Trophoblast cell (in vitro differentiated cells and primary cell): ENCODE data around the gene PTPN6.

Experiments
- DNase-seq, 2 donors: peaks; one replicate each; pipeline ENCODE4 v3.0.0-alpha.2; 2016
- H2AFZ ChIP-seq: 2 replicates; pipeline ENCODE4 v1.6.1; 2013; ENCODE audit warnings: low read length, moderate library complexity, mild to moderate bottlenecking; ENCODE audit not compliant: insufficient read depth, poor library complexity
- H2AK5ac ChIP-seq: 2 replicates; pipeline ENCODE4 v1.6.1; 2013; ENCODE audit warnings: mild to moderate bottlenecking, low read length
- H2BK120ac ChIP-seq: 2 replicates; pipeline ENCODE4 v1.6.1; 2013; ENCODE audit warnings: low read length, mild to moderate bottlenecking, moderate library complexity; ENCODE audit not compliant: insufficient read depth, poor library complexity
- H2BK12ac ChIP-seq: 2 replicates; pipeline ENCODE4 v1.6.1; 2013; ENCODE audit warnings: mild to moderate bottlenecking, low read length, moderate library complexity
- H2BK5ac ChIP-seq: 2 replicates; pipeline ENCODE4 v1.6.1; 2013; ENCODE audit warnings: low read length, low read depth, moderate library complexity, mild to moderate bottlenecking; ENCODE audit not compliant: poor library complexity
- H3K14ac ChIP-seq: 2 replicates; pipeline ENCODE4 v1.6.1; 2013; ENCODE audit warnings: mild to moderate bottlenecking, low read length
- H3K18ac ChIP-seq: 2 replicates; pipeline ENCODE4 v1.6.1; 2013; ENCODE audit warnings: mild to moderate bottlenecking, low read length
- H3K23ac ChIP-seq: 2 replicates; pipeline ENCODE4 v1.6.1; 2013; ENCODE audit warnings: low read length
- H3K27ac ChIP-seq: 2 replicates; pipeline ENCODE4 v1.5.1; 2013; ENCODE audit warnings: low read depth, mild to moderate bottlenecking, inconsistent platforms, low read length, moderate library complexity
- H3K27me3 ChIP-seq: 2 replicates; pipeline ENCODE4 v1.6.1; 2013; ENCODE audit warnings: inconsistent platforms, mild to moderate bottlenecking, low read length, moderate library complexity; ENCODE audit not compliant: insufficient read depth
- H3K36me3 ChIP-seq, 2 experiments: 1 replicate in 1 of 2; 2 replicates in 1 of 2; pipeline ENCODE4 v1.6.1; 2013; ENCODE audit warnings: low read length in 2 of 2, mild to moderate bottlenecking in 2 of 2, moderate library complexity in 1 of 2; ENCODE audit not compliant: insufficient read depth in 2 of 2, control insufficient read depth in 1 of 2
- H3K4ac ChIP-seq: 2 replicates; pipeline ENCODE4 v1.6.1; 2013; ENCODE audit warnings: low read depth, mild to moderate bottlenecking, low read length, moderate library complexity
- H3K4me1 ChIP-seq, 2 experiments: 1 replicate in 1 of 2; 2 replicates in 1 of 2; pipeline ENCODE4 v1.6.1; 2013; ENCODE audit warnings: low read length in 2 of 2, mild to moderate bottlenecking in 2 of 2, moderate library complexity in 1 of 2; ENCODE audit not compliant: insufficient read depth in 2 of 2, control insufficient read depth in 1 of 2
- H3K4me2 ChIP-seq: 2 replicates; pipeline ENCODE4 v1.6.1; 2013; ENCODE audit warnings: inconsistent platforms, mild to moderate bottlenecking, low read length, moderate library complexity
- H3K4me3 ChIP-seq: 2 replicates; pipeline ENCODE4 v1.5.1; 2013; ENCODE audit warnings: mild to moderate bottlenecking, low read depth, low read length, inconsistent platforms
- H3K79me1 ChIP-seq: one replicate; pipeline ENCODE4 v1.6.1; 2013; ENCODE audit warnings: low read length
- H3K79me2 ChIP-seq: 2 replicates; pipeline ENCODE4 v1.6.1; 2013; ENCODE audit warnings: low read length, mild to moderate bottlenecking; ENCODE audit not compliant: control insufficient read depth, insufficient read depth, poor library complexity
- H3K9ac ChIP-seq: 2 replicates; pipeline ENCODE4 v1.6.1; 2013; ENCODE audit warnings: mild to moderate bottlenecking, low read length
- H3K9me3 ChIP-seq: 2 replicates; pipeline ENCODE4 v1.6.1; 2013; ENCODE audit warnings: low read depth, mild to moderate bottlenecking, control low read depth, inconsistent platforms, low read length; ENCODE audit not compliant: insufficient read depth
- H4K12ac ChIP-seq: 2 replicates; pipeline ENCODE4 v1.6.1; 2013; ENCODE audit warnings: low read depth, mild to moderate bottlenecking, low read length, moderate library complexity
- H4K8ac ChIP-seq: 2 replicates; pipeline ENCODE4 v1.6.1; 2013; ENCODE audit warnings: low read depth, mild to moderate bottlenecking, low read length, moderate library complexity
- H4K91ac ChIP-seq: one replicate; pipeline ENCODE4 v1.6.1; 2013; ENCODE audit warnings: low read depth, mild to moderate bottlenecking, low read length, moderate library complexity
- WGBS: extraction: QIAGEN DNeasy Blood & Tissue Kit; methylation state at CpG from one replicate; pipeline ENCODE4 v1.1.7; 2013; ENCODE audit warnings: missing lambda C conversion rate; ENCODE audit not compliant: insufficient read length, insufficient coverage; ENCODE audit errors: extremely low coverage; 5-methylcytosine and 5-hydroxymethylcytosine counted together

The PTPN6 gene

GRCh38 chr12:6923003-6923732 lies 28.0 kb upstream of the PTPN6 start:
- Histone ChIP-seq H2BK120ac (no peak overlapping the region), H4K8ac (no peak overlapping the region), H3K23ac (no peak overlapping the region), H4K91ac (no peak overlapping the region), H3K4me1 (peaks cover 24 to 28% of the 10 kb centered on the region in 2 experiments), H2AK5ac (no peak overlapping the region), H3K18ac (no peak overlapping the region), H3K36me3 (no peaks in the 10 kb centered on the region), H3K14ac (no peak overlapping the region), H2BK12ac (no peak overlapping the region), H3K27me3 (no peaks in the 10 kb centered on the region), H3K79me1 (peaks cover 24% of the 10 kb centered on the region), H3K9me3 (no peaks in the 10 kb centered on the region), H3K27ac (no peak overlapping the region), H2BK5ac (no peak overlapping the region), H3K4me3 (no peak overlapping the region), H3K4me2 (no peak overlapping the region), H3K79me2 (peaks cover 12% of the 10 kb centered on the region), H4K12ac (no peak overlapping the region), H2AFZ (no peak overlapping the region), H3K4ac (no peak overlapping the region), H3K9ac (no peak overlapping the region)
- no CpG with 5 or more reads among the region's 10 CpGs for WGBS
- no peak for DNase-seq

GRCh38 chr12:6923851-6924250 lies 27.3 kb upstream of the PTPN6 start:
- Histone ChIP-seq H3K79me1 (peaks cover 30% of the 10 kb centered on the region), H3K9ac (no peak overlapping the region), H3K36me3 (no peaks in the 10 kb centered on the region), H3K4ac (no peak overlapping the region), H3K14ac (no peak overlapping the region), H2AFZ (no peak overlapping the region), H3K18ac (no peak overlapping the region), H3K9me3 (no peaks in the 10 kb centered on the region), H3K79me2 (peaks cover 18% of the 10 kb centered on the region), H3K27me3 (no peaks in the 10 kb centered on the region), H4K91ac (no peak overlapping the region), H2BK12ac (no peak overlapping the region), H4K8ac (no peak overlapping the region), H2BK120ac (no peak overlapping the region), H4K12ac (no peak overlapping the region), H3K4me1 (peaks cover 24 to 28% of the 10 kb centered on the region in 2 experiments), H2AK5ac (no peak overlapping the region), H2BK5ac (no peak overlapping the region), H3K23ac (no peak overlapping the region), H3K4me3 (no peak overlapping the region), H3K4me2 (no peak overlapping the region), H3K27ac (no peak overlapping the region)
- no CpG with 5 or more reads among the region's 6 CpGs for WGBS
- no peak for DNase-seq

GRCh38 chr12:6925239-6925539 lies 26.0 kb upstream of the PTPN6 start:
- H3K4me2 ChIP-seq, result peak overlapping the region; percentile 36
- peak overlapping the region; percentile 90 for H3K27ac ChIP-seq
- H3K4me3 ChIP-seq, result no peak overlapping the region
- H2AK5ac ChIP-seq, result peak overlapping the region; percentile 85
- H2BK12ac ChIP-seq, result peak overlapping the region; percentile 58
- H3K36me3 ChIP-seq, result no peaks in the 10 kb centered on the region
- H3K79me2 ChIP-seq, result peaks cover 30% of the 10 kb centered on the region
- peak overlapping the region; percentile 63 for H4K91ac ChIP-seq
- no CpG with 5 or more reads among the region's 1 CpG for WGBS
- H3K79me1 ChIP-seq, result peaks cover 35% of the 10 kb centered on the region
- H3K18ac ChIP-seq, result peak overlapping the region; percentile 77
- no peaks in the 10 kb centered on the region for H3K27me3 ChIP-seq
- H3K14ac ChIP-seq, result peak overlapping the region; percentile 45
- no peaks in the 10 kb centered on the region for H3K9me3 ChIP-seq
- H2BK120ac ChIP-seq, result peak overlapping the region; percentile 71
- H2AFZ ChIP-seq, result peak overlapping the region; percentile 26
- DNase-seq, result no peak
- H3K4ac ChIP-seq, result peak overlapping the region; percentile 27
- H3K23ac ChIP-seq, result no peak overlapping the region
- H3K9ac ChIP-seq, result no peak overlapping the region
- peak overlapping the region; percentile 23 for H4K12ac ChIP-seq
- peak overlapping the region; percentile 76 for H4K8ac ChIP-seq
- peaks cover 33 to 39% of the 10 kb centered on the region in 2 experiments for H3K4me1 ChIP-seq
- H2BK5ac ChIP-seq, result peak overlapping the region; percentile 78

- Histone ChIP-seq H3K4me1 (peaks cover 34 to 39% of the 10 kb centered on the region in 2 experiments), H3K9me3 (no peaks in the 10 kb centered on the region), H2AK5ac (peak overlapping the region; percentile 85), H3K4ac (peak overlapping the region; percentile 1), H3K27me3 (no peaks in the 10 kb centered on the region), H3K14ac (peak overlapping the region; percentile 70), H4K91ac (peak overlapping the region; percentile 63), H3K23ac (no peak overlapping the region), H2AFZ (peak overlapping the region; percentile 38), H3K36me3 (no peaks in the 10 kb centered on the region), H4K8ac (peak overlapping the region; percentile 76), H3K79me1 (peaks cover 35% of the 10 kb centered on the region), H3K4me2 (peak overlapping the region; percentile 86), H3K4me3 (peak overlapping the region; percentile 16), H3K18ac (peak overlapping the region; percentile 77), H3K79me2 (peaks cover 30% of the 10 kb centered on the region), H4K12ac (peak overlapping the region; percentile 47), H2BK5ac (peak overlapping the region; percentile 78), H3K27ac (peak overlapping the region; percentile 90), H2BK120ac (peak overlapping the region; percentile 71), H3K9ac (no peak overlapping the region), H2BK12ac (peak overlapping the region; percentile 58)
- peak in 1 of 2 donors; percentile 49 for DNase-seq
- WGBS, result no CpG with 5 or more reads among the region's 8 CpGs
These were observed 25.4 kb upstream of the PTPN6 start for GRCh38 chr12:6925540-6926279.
